Measurements from ENCODE around the gene ADAM8. TPM values are rescaled to one million over a fixed set of nuclear protein-coding genes. Genes with fewer than 3 reads are reported as not detected.

Gene ADAM8
- total RNA-seq, 2 donors from 2014 or later, result 3.7 to 5.5 TPM

GRCh38 chr10:133252223-133252552 is 24.5 kb downstream of the ADAM8 start:
- Histone ChIP-seq H3K27me3 (ENCODE audit: control insufficient read depth, insufficient read depth, low read length, poor library complexity, severe bottlenecking) (no peaks in the 10 kb centered on the region), H3K27ac (ENCODE audit: low read depth, low read length) (no peak overlapping the region), H3K36me3 (ENCODE audit: control insufficient read depth, insufficient read depth, low read length) (no peaks in the 10 kb centered on the region), H3K4me1 (ENCODE audit: control insufficient read depth, insufficient read depth, low read length) (no peaks in the 10 kb centered on the region), H3K4me3 (ENCODE audit: low read length) (no peak overlapping the region), H3K9ac (ENCODE audit: extremely low read depth, low read length, poor library complexity, severe bottlenecking) (no peak overlapping the region), H3K9me3 (ENCODE audit: control insufficient read depth, low read length) (no peaks in the 10 kb centered on the region)
- no peak overlapping the region for H3K4me3 Mint-ChIP-seq
- DNase-seq, result no peak
- H3K27me3 Mint-ChIP-seq (ENCODE audit: insufficient read depth), result no peaks in the 10 kb centered on the region
- H3K4me1 Mint-ChIP-seq, result peaks cover 4% of the 10 kb centered on the region
- H3K36me3 Mint-ChIP-seq (ENCODE audit: low read depth), result no peaks in the 10 kb centered on the region
- 85 to 100% methylated on average over 1 to 6 of the region's 12 CpGs for WGBS, 2 experiments (ENCODE audit: insufficient coverage in 1 of 2, insufficient read length in 1 of 2)
- TF ChIP-seq CTCF (conservative IDR thresholded peaks at IDR 0.05), result no peak
- no peak overlapping the region for H3K27ac Mint-ChIP-seq
- H3K9me3 Mint-ChIP-seq, result no peaks in the 10 kb centered on the region

DNA sequence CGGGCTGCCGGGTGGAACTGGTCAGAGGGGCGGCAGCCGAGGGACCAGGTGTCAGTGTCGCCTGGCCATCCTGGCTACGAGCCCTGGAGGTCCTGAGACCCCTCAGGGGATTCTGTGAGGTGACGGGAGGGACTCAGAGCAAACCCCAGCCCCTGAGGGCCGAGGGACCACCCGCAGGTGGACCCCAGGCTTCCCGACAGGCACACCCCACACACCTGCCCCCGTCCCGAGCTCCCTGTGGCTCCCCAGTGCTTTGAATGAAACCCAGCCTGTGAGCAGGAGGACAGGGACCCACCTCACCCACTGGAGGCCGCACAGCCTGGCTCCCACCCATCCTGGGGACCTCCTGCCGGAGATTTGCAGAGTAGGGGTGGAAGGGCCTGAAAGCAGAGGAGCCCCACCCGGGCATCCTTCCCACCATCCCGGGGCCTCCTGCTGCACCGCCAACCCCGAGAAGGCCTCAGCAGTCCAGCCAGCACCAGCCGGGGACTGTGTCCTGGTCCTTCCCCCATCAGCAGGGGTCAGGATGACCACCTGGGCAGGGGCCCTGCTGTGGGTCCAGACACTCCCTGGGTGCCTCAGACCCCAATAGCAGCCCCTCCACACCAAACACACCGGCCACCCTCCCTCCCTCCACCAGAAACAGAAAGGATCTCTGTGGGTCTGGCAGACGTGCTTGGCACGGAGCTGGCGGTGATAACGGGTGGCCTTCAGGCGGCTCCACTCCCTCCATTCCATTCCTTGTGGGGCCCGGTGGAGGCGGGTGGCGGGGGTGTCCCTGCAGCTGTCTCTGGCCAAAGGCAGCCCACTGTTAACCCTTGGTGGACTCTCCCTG is 25.1 kb downstream of the ADAM8 start:
- H3K4me1 Mint-ChIP-seq, result peaks cover 5% of the 10 kb centered on the region
- Histone ChIP-seq H3K27me3 (ENCODE audit: control insufficient read depth, insufficient read depth, low read length, poor library complexity, severe bottlenecking) (no peaks in the 10 kb centered on the region), H3K27ac (ENCODE audit: low read depth, low read length) (no peak overlapping the region), H3K36me3 (ENCODE audit: control insufficient read depth, insufficient read depth, low read length) (no peaks in the 10 kb centered on the region), H3K4me1 (ENCODE audit: control insufficient read depth, insufficient read depth, low read length) (no peaks in the 10 kb centered on the region), H3K9ac (ENCODE audit: extremely low read depth, low read length, poor library complexity, severe bottlenecking) (no peak overlapping the region), H3K4me3 (ENCODE audit: low read length) (no peak overlapping the region), H3K9me3 (ENCODE audit: control insufficient read depth, low read length) (no peaks in the 10 kb centered on the region)
- no peak for DNase-seq
- H3K9me3 Mint-ChIP-seq, result no peaks in the 10 kb centered on the region
- no peak for TF ChIP-seq CTCF (conservative IDR thresholded peaks at IDR 0.05)
- H3K36me3 Mint-ChIP-seq (ENCODE audit: low read depth), result no peaks in the 10 kb centered on the region
- 89 to 95% methylated on average over 11 to 28 of the region's 28 CpGs for WGBS, 2 experiments (ENCODE audit: insufficient coverage in 1 of 2, insufficient read length in 1 of 2)
- no peak overlapping the region for H3K4me3 Mint-ChIP-seq
- H3K27me3 Mint-ChIP-seq (ENCODE audit: insufficient read depth), result no peaks in the 10 kb centered on the region
- H3K27ac Mint-ChIP-seq, result no peak overlapping the region

DNA sequence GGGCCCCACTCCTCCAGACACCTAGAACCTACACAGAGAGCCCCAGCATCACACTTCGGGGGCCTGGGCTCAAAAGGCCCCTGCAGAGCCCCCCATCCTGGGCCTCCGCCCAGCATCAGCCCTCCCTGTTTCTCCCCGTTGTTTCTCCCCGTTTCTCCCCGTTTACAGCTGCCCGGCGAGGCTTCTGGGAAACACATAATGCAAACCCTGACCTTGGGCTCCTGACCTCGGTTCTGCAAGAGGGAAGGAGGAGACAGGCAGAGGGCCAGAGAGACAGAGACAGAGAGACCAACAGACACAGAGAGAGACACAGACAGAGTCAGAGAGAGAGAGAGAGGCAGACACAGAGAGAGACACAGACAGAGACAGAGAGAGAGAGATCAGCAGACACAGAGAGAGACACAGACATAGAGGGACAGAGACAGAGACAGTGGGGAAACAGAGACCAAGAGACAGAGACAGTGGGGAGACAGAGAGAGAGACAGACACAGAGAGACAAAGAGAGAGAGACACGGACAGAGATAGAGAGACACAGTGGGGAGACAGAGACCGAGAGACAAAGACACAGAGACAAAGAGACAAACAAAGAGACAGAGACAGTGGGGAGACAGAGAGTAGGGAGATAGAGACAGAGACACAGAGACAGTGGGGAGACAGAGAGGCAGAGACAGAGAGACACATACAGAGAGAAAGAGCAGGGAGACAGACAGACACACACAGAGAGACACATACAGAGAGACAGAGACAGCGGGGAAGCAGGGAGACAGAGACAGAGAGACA is 26.5 kb downstream of the ADAM8 start:
- Histone ChIP-seq H3K27me3 (ENCODE audit: control insufficient read depth, insufficient read depth, low read length, poor library complexity, severe bottlenecking) (no peaks in the 10 kb centered on the region), H3K36me3 (ENCODE audit: control insufficient read depth, insufficient read depth, low read length) (no peaks in the 10 kb centered on the region), H3K4me3 (ENCODE audit: low read length) (no peak overlapping the region), H3K9ac (ENCODE audit: extremely low read depth, low read length, poor library complexity, severe bottlenecking) (no peak overlapping the region), H3K27ac (ENCODE audit: low read depth, low read length) (no peak overlapping the region), H3K4me1 (ENCODE audit: control insufficient read depth, insufficient read depth, low read length) (no peaks in the 10 kb centered on the region), H3K9me3 (ENCODE audit: control insufficient read depth, low read length) (no peaks in the 10 kb centered on the region)
- no peak for DNase-seq
- Mint-ChIP-seq H3K27ac (no peak overlapping the region), H3K4me1 (peaks cover 9% of the 10 kb centered on the region), H3K27me3 (ENCODE audit: insufficient read depth) (no peaks in the 10 kb centered on the region), H3K4me3 (no peak overlapping the region), H3K9me3 (no peaks in the 10 kb centered on the region), H3K36me3 (ENCODE audit: low read depth) (no peaks in the 10 kb centered on the region)
- TF ChIP-seq CTCF (conservative IDR thresholded peaks at IDR 0.05), result no peak
- 84 to 92% methylated on average over 6 to 10 of the region's 11 CpGs for WGBS, 2 experiments (ENCODE audit: insufficient coverage in 1 of 2, insufficient read length in 1 of 2)
